ENCODE measurements around the gene PVALEF.
A peak's percentile ranks its signal among the peaks of the same experiment; 100 is the strongest.

PVALEF gene

DNA sequence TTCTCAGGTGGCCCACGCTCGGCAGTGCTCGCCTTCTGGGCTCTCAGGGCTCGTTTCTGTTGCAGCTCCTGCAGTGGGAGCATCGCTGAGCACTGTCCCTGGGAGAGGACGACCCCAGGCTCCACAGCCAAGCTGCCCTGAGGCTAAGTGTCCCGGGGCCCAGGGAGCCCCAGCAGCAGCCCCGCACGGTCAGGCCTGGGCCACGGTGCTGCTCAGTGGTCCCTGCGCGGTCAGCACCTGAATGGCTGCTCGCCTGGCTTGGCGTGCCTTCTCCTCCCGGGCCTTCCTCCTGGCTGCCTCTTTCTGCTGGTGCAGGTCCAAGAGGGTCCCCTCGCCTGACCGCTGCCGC lies 34.1 kb downstream of the PVALEF start:
- no peak for DNase-seq

DNA sequence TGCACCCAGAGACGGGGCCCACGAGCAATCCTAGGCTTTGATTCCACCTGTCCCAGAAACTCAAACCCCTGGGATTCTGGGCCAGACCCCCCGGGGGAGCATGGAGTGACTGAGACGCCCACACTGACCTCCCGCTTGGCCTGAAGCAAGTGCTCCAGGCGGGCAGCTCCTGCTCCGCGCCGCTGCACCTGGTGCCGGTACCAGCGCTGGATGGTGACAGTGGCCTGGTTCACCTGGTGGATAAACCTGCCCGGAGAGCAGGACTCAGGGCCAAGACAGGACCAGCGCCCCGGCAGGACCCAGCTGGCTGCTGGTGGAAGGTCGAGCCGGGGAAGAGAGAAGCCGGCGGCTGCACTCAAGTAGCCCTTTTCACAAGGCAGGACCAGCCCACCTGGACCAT lies 34.9 kb downstream of the PVALEF start:
- no peak for DNase-seq

DNA sequence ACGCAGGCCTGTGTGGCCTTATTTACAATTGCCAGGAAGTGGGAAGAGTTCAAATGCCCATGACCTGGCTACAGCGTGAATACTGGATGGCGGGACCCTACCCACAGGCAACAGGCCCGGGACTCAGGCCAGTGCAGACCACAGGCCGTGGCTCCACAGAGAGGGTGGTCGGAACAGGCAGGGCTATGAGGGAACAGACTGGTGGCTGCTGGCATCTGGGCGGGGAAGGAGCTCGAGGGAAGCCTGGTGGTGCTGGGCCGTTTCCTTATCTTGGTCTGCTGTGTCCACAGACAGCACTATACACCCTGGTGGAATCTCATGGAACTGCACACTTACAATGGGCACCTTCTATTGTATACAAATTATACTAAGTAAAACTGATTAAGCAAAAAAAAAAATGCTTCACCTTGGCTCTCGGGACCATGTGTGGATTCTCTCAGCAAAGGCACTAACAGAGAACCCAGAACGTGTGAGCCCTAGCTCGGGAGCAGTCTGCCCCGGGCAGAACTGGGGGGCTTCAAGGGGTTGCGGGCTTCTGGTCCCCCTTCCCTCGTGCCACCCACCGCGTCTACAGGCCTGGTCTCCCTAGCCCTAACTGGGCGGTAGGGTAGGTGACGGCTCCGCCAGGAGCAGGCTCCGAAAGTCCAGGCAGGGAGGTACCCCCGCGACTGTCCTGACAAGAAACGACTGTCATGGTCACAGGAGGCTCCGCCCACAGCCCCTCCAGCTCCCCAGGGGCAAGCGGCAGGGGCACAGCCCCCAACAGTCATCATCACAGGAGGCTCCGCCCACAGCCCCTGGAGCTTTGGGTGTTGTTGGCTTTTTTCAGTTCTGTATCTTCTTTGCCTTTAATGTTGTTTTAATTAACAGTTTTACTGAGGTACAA lies 35.6 kb downstream of the PVALEF start:
- DNase-seq, result peak; percentile 25 to 35

DNA sequence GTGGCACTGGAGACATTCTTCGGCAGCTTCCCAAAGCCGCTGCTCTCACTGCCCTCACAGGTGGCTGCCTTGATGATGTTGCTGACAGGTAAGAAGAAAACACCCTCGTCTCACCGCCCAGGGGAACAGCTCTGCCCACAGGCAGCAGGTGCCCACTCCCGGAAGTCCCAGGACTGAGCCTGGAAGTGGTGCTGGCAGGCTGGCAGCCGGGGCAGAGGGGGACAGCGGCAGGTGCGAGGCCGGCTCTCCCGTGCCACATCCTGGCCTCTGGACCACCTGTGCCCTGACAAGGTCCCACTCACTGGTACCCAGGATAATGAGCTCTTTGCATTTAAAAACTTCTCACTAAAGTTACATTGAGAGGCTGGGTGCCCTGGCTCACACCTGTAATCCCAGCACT lies 37.0 kb downstream of the PVALEF start:
- DNase-seq, result no peak

DNA sequence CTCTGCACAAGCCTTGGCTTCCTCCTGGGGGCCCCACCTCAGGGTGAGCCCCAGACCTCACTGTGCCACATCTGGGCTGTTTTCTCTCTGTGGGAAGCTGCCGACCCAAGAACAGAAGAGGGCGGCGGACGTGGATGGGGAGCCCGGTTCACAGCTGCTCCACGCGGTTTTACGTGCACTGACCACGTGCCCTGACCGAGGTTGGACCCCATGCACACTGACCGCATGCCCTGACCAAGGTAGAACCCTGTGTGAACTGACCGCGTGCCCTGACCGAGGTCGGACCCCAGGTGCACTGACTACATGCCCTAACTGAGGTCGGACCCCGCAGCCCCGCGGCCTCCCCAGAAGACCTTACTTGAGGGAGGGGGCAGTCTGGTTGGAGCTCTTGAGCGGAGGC lies 37.8 kb downstream of the PVALEF start:
- no peak for DNase-seq

DNA sequence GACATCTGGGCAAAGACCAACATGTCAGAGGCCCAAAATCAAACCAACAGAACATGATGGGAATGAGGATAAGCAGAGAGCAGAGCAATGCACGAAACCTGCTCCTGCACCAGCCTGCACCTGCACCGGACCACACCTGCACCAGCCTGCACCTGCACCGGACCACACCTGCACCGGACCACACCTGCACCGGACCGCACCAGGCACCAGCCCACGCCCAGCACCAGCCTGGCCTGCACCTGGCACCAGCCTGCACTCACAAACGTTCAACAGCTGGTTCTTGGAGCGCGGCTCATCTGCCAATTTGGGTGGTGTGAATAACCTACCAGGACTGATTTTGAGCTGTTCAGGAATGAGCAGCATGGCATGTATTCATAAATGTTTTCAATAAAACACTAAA lies 39.3 kb downstream of the PVALEF start:
- DNase-seq, result no peak

DNA sequence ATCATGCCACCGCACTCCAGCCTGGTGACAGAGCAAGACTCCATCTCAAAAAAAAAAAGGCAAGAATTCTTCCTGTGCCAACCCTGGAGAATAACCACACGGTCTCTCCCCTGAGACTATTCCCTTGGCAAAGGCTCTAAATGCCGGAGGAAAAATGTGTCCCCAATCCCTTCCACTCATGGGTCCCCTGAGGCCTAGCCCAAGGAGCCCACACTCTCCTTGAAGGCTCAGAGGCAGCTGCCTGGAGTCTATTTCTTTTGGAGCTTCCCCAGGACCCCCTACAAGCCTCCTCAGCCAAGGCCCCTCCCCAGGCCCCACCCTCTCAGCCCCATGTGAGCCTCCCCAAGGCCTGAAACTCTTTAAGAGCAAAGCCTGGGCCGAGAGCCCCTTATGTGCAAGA lies 40.9 kb downstream of the PVALEF start:
- no peak for DNase-seq

DNA sequence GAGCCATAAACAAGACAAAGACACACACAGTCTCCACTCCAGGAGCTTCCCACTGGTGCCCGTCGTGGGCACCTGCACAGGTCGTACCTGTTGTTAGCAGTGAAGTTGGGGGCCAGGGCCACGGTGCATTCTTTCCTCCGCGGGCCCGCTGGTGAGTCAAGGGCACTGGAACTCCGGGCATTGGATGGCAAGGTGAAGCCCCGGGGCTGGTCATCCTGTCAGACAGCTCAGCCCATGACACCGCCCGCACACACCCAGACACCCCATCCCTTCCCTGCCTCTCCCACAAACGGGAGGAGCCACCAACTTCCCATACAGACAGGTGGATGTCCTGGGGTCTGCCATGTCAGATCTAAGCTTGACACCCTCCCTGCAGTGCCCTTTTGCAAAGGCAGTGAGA lies 41.4 kb downstream of the PVALEF start:
- no peak for DNase-seq

DNA sequence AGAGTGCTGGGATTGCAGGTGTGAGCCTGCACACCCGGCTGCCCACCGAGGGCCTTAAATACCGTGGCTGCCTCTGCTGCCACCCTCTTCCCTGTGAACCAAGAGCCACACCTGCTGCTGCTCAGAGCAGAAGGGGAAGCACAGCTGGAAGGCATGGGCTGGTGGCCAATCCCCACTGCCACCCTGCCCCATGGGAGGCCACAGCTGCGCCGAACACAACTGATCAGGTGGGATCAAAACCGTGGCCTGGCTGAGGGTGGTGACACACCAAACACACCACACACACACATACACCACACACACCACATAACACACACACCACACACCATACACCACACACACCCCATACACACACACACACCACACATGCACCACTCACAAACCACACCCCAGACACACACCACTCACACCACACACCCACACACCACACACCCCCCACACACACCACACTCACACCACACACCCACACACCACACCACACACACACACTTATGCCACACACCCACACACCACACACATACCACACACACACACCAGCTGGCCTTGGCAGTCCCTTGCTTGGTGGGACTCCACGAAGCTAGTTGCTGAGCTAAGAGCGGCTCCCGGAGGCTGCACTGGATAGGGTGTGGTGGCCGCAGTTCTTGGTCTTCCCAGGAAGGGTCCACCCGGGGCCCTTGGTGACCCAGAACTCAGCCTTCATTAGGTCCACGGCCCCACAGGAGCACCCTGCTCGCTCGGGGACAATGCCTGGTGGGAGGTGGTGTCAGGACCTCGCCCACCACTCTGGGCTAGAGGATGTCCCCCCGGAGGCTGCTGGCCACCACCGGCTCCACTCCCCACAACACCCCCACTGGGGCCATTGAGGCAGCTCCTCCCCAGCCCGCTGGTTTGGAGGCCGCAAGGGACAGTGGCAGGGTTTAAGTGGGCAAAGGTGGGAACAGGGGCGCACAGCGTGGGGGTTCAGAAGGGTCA lies 42.6 kb downstream of the PVALEF start:
- peak in 1 of 2 donors; percentile 7 for DNase-seq

DNA sequence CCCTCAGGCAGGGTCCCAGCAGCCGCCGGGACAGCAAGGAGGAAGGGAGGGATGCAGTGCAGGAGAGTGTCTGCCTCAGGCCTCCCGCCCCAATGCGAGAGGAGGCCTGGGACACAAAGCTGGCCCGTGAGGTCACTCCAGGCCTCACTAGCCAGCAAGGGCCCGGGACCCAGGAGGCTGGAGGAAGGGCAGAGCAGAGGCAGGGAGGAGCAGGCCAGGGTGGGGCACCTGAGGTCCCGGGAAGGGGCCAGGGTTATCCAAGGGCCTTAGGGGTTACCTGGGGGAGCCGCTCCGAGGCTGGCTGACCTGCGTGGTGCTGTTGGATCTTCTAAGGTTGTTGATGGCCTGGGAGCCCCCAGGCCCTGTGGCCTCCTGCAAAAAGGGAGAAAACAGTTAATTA lies 43.3 kb downstream of the PVALEF start:
- no peak for DNase-seq

DNA sequence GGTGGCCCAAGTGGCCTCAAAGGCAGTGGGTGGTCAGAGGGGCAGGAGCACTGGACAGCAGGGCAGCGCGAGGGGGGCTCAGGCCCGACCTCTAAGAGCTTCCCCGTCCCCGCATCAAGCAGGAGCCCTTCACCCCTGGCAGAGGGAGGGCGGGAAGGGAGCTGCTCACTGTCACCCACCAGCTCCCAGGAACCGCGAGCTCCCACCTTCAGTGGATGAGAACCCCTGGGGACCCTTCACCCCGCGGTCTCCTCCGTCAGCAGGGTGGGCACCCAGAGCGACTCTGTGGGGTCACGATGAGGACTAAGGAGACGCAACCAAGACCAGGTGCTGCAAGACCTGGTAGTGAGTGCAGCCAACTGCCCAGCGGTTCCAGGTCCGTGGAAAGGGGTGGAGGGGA lies 43.8 kb downstream of the PVALEF start:
- no peak for DNase-seq

DNA sequence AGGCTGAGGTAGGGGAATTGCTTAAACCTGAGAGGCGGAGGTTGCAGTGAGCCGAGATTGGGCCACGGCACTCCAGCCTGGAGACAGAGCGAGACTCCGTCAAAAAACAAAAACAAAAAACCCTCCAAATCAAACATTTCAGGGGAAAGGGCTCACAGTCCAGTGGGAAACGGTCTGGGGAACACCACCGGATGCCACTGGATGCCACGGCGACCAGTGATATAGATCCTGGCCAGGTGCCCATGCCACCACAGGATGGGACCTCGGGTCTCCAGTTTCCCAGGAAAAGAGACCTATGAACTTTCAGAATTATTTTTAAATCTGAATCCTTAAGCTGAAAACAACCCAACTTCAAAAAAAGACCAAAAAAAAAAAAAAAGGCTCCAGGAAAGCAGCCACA lies 45.2 kb downstream of the PVALEF start:
- DNase-seq, result no peak

DNA sequence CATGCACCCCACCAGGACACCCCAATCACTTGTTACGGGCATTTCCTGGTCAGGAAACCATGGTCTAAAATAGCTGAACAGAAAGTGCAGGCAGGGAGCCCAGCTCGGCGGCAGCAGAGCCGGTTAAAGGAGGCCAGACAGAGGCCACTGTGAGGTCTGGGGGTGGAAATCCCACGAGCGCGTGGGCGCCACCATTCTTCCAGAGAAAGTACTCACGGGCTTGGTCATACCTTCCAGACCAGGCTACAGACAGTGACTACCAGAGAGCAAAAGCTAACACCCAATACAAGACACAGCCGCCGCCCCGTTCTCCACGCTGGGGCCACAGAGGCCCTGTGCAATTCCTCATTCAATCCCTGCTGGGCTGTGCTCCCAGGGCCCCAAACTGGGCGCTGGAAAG lies 45.6 kb downstream of the PVALEF start:
- DNase-seq, result no peak

DNA sequence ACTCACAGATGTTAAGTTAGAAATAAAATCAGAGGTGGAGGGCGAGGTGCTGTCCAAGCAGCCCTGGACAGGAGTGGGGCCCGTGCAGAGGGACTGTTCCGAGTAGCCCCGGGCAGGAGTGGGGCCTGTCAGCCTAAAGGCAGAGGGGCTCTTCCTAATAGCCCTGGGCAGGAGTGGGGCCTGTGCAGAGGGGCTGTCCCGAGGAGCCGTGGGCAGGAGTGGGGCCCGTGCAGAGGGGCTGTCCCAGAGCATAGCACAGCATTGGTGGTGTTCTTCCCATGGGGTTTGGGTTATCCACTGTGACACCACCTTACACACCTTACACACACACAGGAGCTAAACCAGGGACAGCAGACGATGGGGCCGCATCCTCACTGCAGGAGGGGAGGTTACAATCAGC lies 47.1 kb downstream of the PVALEF start:
- no peak for DNase-seq

DNA sequence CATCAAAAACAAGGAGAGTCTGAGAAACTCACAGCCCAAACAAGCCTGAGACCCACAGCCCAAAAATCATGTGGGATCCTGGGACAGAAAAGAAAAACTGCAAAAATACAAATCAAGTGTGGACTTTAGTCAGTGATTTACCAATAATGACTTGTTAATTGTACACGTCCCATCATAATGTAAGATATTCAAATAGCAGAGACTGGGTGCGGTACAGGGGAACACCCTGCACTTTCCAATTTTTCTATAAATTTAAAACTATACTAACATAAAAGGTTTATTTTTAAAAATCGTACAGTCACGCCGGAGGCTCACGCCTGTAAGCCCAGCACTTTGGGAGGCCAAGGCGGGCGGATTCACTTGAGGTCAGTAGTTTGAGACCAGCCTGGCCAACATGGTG lies 48.7 kb downstream of the PVALEF start:
- DNase-seq, result no peak

DNA sequence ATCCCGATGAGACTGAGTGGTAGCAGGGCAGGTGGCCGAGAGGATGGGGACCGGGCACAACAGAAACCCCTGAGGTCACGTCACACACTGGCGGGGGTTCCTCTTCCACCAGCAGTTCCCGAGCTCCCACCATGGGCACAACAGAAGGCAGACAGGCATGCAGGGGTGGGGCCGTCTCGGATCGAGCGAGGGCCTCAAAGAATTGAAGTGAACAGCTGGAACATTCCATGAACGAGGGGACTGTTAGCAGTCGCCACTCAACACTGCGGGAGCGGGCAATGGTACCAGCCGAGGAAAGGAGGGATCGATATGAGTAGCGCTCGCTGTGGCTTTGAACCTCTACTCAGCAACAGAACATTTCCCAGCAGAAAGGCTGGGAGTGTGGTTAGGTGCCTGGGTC lies 52.2 kb downstream of the PVALEF start:
- DNase-seq, result no peak

DNA sequence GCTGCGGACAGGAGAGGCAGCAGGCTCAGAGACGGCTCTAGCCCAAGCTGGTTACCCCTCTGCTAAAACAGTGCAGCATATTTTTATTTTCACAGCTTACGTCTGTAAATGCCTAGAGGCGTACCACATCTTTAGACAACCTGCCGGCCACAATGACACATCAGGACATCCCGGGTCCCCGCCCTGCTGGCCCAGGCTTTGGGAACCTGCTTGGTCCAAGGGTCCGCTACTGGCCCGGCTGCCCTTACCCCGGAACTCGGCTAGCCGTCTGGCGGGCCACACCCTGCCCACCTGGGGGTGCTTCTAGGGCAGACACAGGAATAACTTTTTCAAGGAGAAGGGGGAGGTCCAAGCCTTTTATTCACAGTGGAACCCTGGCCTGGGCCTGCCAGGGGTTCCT lies 53.2 kb downstream of the PVALEF start:
- no peak for DNase-seq

DNA sequence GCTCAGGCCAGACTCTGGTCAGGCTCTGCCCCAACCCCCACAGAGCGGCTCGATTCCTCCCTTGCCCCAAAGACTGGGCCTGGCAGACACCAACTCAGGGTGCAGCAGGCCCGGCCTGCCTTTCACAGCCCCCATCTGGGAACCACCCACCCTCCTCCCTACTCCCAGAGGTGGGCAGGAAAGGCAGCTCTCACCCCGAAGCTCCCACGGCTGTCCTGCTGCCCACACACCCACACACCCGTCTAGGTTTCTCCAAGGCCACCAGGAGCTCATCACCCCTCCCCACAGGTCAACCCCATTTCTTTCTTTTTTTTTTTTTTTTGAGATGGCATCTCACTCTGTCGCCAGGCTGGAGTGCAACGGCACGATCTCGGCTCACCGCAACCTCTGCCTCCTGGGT lies 53.7 kb downstream of the PVALEF start:
- DNase-seq, result no peak

DNA sequence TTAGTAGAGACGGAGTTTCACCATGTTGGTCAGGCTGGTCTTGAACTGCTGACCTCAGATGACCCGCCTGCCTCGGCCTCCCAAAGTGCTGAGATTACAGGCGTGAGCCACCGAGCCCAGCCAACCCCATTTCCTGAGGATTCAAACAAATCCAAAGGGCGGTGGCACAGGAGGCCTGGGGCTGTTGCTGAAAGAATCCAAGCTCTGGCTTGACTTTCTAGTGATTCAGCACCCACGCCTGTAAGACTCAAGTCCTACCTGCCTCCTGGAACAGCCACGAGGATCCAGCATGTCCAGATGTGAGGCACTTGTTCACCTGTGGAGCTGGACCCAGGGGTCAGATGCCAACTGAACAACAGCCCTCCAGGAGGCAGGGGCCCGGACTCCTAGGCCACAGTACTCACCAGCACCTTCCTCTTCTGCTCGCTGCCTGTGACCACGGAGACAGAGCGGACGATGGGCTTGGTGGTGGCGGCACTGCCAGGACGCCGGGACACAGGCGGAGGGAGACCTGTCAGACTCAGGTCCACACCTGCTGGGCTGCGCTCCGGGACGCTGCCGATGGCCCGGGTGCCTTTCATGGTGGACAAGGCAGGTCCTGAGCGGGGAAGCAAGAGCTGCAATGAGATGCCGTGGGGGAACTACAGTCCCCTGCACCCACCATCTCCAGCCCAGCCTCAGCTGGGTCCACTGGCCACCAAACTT lies 54.3 kb downstream of the PVALEF start:
- no peak for DNase-seq

DNA sequence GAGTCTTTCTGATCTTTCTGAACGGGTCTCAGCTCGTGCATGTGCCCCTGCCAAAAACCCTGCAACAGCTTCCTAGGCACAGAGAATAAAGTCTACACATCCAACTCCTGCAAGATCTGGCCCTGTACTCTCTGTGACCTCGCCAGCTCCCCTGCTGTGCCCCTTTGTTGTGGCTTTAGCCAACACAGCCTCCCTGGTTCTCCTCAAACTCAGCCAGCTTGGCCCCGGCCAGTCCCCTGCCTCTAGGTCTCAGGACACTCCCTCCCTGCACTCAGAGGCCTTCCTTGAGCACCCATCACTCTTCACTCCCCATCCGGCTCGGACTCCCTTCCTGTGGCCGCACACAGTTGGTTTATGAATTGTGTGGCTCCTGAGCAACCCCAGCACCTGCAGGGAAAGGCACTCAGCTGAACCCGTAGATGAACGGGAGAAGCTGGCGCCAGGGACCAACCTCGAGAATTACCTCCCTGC lies 56.1 kb downstream of the PVALEF start:
- DNase-seq, result no peak

DNA sequence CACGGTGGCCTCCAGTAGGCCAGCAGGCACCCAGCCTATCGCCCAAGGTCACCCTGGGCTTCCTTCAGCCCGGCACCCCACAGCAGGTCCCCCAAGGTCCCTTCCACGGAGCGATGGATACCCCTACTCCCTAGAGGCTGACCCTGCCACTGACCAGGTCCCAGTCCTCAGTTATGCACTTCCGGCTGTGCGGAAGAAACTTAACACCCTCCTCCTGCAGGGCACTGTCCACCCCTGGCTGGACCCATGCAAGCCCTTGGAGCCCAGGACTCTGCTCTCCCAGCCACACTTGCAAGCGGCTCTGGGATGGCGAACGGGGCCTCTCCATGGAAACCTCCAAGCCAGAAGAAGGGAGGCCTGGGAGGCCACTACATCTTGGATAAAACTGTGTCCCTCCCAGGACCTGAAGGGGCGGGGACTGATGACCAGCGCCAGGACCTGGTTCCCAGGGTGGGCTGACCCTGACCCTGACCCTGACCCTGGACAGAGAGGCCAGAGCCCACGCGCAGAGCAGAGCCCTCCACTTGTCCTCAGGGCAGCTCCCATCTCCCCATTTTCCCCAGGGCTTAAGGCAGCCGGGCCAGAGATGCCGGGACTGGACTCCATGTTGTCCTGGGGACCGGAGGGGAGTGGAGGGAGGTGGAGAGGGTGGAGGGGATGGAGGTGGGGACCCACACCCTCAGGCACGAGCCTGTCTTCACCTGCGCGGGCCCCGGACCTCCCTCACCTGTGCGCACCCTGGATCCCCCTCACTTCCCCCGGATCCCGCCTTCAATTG lies 56.7 kb downstream of the PVALEF start:
- no peak for DNase-seq

DNA sequence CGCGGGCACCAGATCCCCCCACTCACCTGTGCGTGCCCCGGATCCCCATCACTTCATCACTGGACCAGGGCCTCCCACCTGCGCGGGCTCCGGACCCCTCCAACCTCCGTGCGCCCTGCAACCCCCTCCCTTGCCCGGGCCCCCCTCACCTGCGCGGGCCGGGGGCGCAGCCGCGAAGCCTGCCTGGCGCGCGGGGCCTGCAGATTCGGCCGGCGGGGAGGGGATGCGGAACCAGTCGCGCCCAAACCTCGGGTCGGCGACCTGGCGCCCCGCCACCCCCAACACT lies 57.3 kb downstream of the PVALEF start:
- DNase-seq, result no peak
